HCT116 (cell line): ENCODE data around the gene GRM4. TPM values are rescaled to one million over a fixed set of nuclear protein-coding genes. Genes with fewer than 3 reads are reported as not detected.

Experiments
- ATAC-seq: fragments of 200-7000 bp; cut with Tn5 transposase; 2 replicates; pipeline ENCODE4 v1.9.1; 2020; ENCODE audit warnings: mild to moderate bottlenecking, moderate library complexity
- BruUV-seq: library from RNA; stranded (reverse); fragments of 400-500 nt; replicated peaks from 2 replicates; lab custom pipeline; 2021; lab: Mats Ljungman, UMichigan
- CTCF ChIA-PET: fragments of 300-600 bp; sonication (Branson Sonifier 250); formaldehyde crosslinking; loops from one replicate; lab custom pipeline; 2021; ENCODE audit warnings: antibody characterized with exemption; lab: Charles Lee
- POLR2A ChIA-PET: fragments of 300-600, 350-600 bp; sonication (Branson Sonifier 250); formaldehyde crosslinking; loops from one replicate; lab custom pipeline; 2021; ENCODE audit warnings: antibody characterized with exemption; lab: Charles Lee
- RAD21 ChIA-PET, 2 experiments: fragments of 300-600 bp; sonication (Branson Sonifier 250); formaldehyde crosslinking; loops; one replicate each; lab custom pipeline; 2023; ENCODE audit warnings: low total read pairs in 2 of 2; ENCODE audit not compliant: uncharacterized antibody in 2 of 2, unreplicated experiment in 2 of 2, low non-redundant PET in 1 of 2; lab: Charles Lee
- DNase-seq: peaks from one replicate; pipeline ENCODE4 v3.0.0-alpha.2; 2010; ENCODE audit warnings: low read depth, low spot score
- H2AFZ ChIP-seq: fragments of 200-600 bp; shearing (Covaris generic), sonication (generic); 2 replicates; pipeline ENCODE4 v1.6.1; 2017; ENCODE audit warnings: low read depth, mixed run types, mixed read lengths, antibody characterized with exemption, low read length; ENCODE audit not compliant: poor library complexity, severe bottlenecking
- H3K27ac ChIP-seq: 2 replicates; pipeline ENCODE4 v1.5.1; 2012; ENCODE audit warnings: low read depth, low read length
- H3K27me3 ChIP-seq: fragments of 200-600 bp; sonication (generic); 2 replicates; pipeline ENCODE4 v1.6.1; 2016; ENCODE audit warnings: mixed run types, low read length, mixed read lengths; ENCODE audit not compliant: insufficient read depth
- H3K36me3 ChIP-seq, 2 experiments: fragments of 200-500 bp in 1 of 2; fragments of 200-600 bp in 1 of 2; sonication (Bioruptor generic) in 1 of 2; sonication (generic) in 1 of 2; 2 replicates each; pipeline versions ENCODE4 v1.5.1 to v1.6.1; 2014 to 2016; ENCODE audit warnings: low read length in 2 of 2, inconsistent platforms in 1 of 2, mixed read lengths in 1 of 2, mixed run types in 1 of 2; ENCODE audit not compliant: insufficient read depth in 2 of 2, control insufficient read depth in 1 of 2
- H3K4me1 ChIP-seq, 2 experiments: fragments of 200-600 bp in 1 of 2; sonication (generic) in 1 of 2; 2 replicates each; pipeline versions ENCODE4 v1.5.1 to v1.6.1; 2012 to 2017; ENCODE audit warnings: low read length in 2 of 2, inconsistent platforms in 1 of 2, mild to moderate bottlenecking in 1 of 2, mixed read lengths in 1 of 2, mixed run types in 1 of 2, moderate library complexity in 1 of 2; ENCODE audit not compliant: insufficient read depth in 2 of 2, control insufficient read depth in 1 of 2
- H3K4me2 ChIP-seq: fragments of 200-600 bp; sonication (generic); 2 replicates; pipeline ENCODE4 v1.6.1; 2017; ENCODE audit warnings: mixed run types, low read length, mixed read lengths
- H3K4me3 ChIP-seq, 2 experiments: fragments of 200-600 bp in 1 of 2; sonication (generic) in 1 of 2; replicated peaks in 1 of 2; 2 replicates each; pipeline ENCODE4 v1.5.1; 2011 to 2016; ENCODE audit warnings: low read length in 2 of 2, control low read depth in 1 of 2, low read depth in 1 of 2, mild to moderate bottlenecking in 1 of 2, mixed read lengths in 1 of 2, mixed run types in 1 of 2
- H3K79me2 ChIP-seq: fragments of 200-600 bp; sonication (generic); 2 replicates; pipeline ENCODE4 v1.6.1; 2017; ENCODE audit warnings: mild to moderate bottlenecking, mixed run types, low read length, moderate library complexity, mixed read lengths; ENCODE audit not compliant: insufficient read depth
- H3K9ac ChIP-seq: fragments of 200-600 bp; sonication (generic); 2 replicates; pipeline ENCODE4 v1.6.1; 2016; ENCODE audit warnings: low read length, mixed read lengths
- H3K9me2 ChIP-seq: fragments of 200-600 bp; sonication (generic), shearing (Covaris generic); 2 replicates; pipeline ENCODE4 v1.6.1; 2017; ENCODE audit warnings: mixed run types, mild to moderate bottlenecking, moderate library complexity; ENCODE audit not compliant: insufficient read depth
- H3K9me3 ChIP-seq, 2 experiments: fragments of 200-500 bp in 1 of 2; fragments of 200-600 bp in 1 of 2; sonication (Bioruptor generic) in 1 of 2; sonication (generic) in 1 of 2; 2 replicates each; pipeline ENCODE4 v1.6.1; 2014 to 2017; ENCODE audit warnings: low read length in 2 of 2, mixed read lengths in 2 of 2, inconsistent platforms in 1 of 2, low read depth in 1 of 2, mild to moderate bottlenecking in 1 of 2, mixed run types in 1 of 2, moderate library complexity in 1 of 2; ENCODE audit not compliant: control insufficient read depth in 1 of 2, insufficient read depth in 1 of 2
- H4K20me1 ChIP-seq: fragments of 200-600 bp; sonication (generic), shearing (Covaris generic); 2 replicates; pipeline ENCODE4 v1.6.1; 2017; ENCODE audit warnings: mixed run types, mild to moderate bottlenecking, moderate library complexity; ENCODE audit not compliant: insufficient read depth
- ELF1 ChIP-seq: IDR thresholded peaks from 2 replicates; pipeline ENCODE4 v1.6.1; 2012; ENCODE audit warnings: low read depth, borderline replicate concordance
- FOSL1 ChIP-seq: IDR thresholded peaks from 2 replicates; pipeline ENCODE4 v1.6.1; 2012; ENCODE audit warnings: low read depth
- JUND ChIP-seq: IDR thresholded peaks from 2 replicates; pipeline ENCODE4 v1.6.1; 2012
- ZNF274 ChIP-seq: fragments of 200-500 bp; sonication (Bioruptor generic); IDR thresholded peaks from 2 replicates; pipeline ENCODE4 v1.6.1; 2014; ENCODE audit warnings: mild to moderate bottlenecking, low read depth, low read length, inconsistent platforms
- intact Hi-C: fragments of 100-400 bp; cut with micrococcal nuclease; formaldehyde crosslinking; loops from 2 replicates; pipeline ENCODE4 v1.10.0; 2022
- total RNA-seq: library from RNA; stranded (reverse); gene quantifications from one replicate; pipeline ENCODE4 v1.2.1, GENCODE V29; 2021; ENCODE audit not compliant: unreplicated experiment
- TF ChIP-seq, protein P1 (sequence below): IDR thresholded peaks from 2 replicates; pipeline ENCODE4 v1.6.1; 2012
- TF ChIP-seq, protein P2 (sequence below): IDR thresholded peaks from 2 replicates; pipeline ENCODE4 v1.6.1; 2012; ENCODE audit warnings: low read depth

GRM4 gene
- total RNA-seq, 1 experiment from 2014 or later = 2.6 TPM

- TF ChIP-seq JUND (no peak), FOSL1 (no peak), ELF1 (no peak)
- TF ChIP-seq, protein P1, sequence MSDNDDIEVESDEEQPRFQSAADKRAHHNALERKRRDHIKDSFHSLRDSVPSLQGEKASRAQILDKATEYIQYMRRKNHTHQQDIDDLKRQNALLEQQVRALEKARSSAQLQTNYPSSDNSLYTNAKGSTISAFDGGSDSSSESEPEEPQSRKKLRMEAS = no peak
- TF ChIP-seq, protein P2, sequence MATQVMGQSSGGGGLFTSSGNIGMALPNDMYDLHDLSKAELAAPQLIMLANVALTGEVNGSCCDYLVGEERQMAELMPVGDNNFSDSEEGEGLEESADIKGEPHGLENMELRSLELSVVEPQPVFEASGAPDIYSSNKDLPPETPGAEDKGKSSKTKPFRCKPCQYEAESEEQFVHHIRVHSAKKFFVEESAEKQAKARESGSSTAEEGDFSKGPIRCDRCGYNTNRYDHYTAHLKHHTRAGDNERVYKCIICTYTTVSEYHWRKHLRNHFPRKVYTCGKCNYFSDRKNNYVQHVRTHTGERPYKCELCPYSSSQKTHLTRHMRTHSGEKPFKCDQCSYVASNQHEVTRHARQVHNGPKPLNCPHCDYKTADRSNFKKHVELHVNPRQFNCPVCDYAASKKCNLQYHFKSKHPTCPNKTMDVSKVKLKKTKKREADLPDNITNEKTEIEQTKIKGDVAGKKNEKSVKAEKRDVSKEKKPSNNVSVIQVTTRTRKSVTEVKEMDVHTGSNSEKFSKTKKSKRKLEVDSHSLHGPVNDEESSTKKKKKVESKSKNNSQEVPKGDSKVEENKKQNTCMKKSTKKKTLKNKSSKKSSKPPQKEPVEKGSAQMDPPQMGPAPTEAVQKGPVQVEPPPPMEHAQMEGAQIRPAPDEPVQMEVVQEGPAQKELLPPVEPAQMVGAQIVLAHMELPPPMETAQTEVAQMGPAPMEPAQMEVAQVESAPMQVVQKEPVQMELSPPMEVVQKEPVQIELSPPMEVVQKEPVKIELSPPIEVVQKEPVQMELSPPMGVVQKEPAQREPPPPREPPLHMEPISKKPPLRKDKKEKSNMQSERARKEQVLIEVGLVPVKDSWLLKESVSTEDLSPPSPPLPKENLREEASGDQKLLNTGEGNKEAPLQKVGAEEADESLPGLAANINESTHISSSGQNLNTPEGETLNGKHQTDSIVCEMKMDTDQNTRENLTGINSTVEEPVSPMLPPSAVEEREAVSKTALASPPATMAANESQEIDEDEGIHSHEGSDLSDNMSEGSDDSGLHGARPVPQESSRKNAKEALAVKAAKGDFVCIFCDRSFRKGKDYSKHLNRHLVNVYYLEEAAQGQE = no peak
Measured at GRCh38 chr6:34103321-34103720, 42.6 kb downstream of the GRM4 start (continued).

GRCh38 chr6:34102696-34103095, 43.2 kb downstream of the GRM4 start:
- no peaks in the 10 kb centered on the region for H3K79me2 ChIP-seq
- H3K4me3 ChIP-seq = no peak overlapping the region
- RAD21 ChIA-PET = no interaction called here
- H3K27me3 ChIP-seq = no peaks in the 10 kb centered on the region
- CTCF ChIA-PET = no interaction called here
- H3K9ac ChIP-seq = no peak overlapping the region
- no TSS peak for BruUV-seq
- DNase-seq = no peak
- H2AFZ ChIP-seq = no peak overlapping the region
- H3K36me3 ChIP-seq = no peaks in the 10 kb centered on the region
- H3K4me2 ChIP-seq = no peak overlapping the region
- no peaks in the 10 kb centered on the region for H4K20me1 ChIP-seq
- POLR2A ChIA-PET = no interaction called here
- no peak overlapping the region for H3K27ac ChIP-seq
- H3K9me2 ChIP-seq = no peaks in the 10 kb centered on the region
- TF ChIP-seq ZNF274 = no peak
- no peaks in the 10 kb centered on the region for H3K4me1 ChIP-seq
- intact Hi-C loops = no loop called here
- ATAC-seq = no peak
- no peaks in the 10 kb centered on the region for H3K9me3 ChIP-seq
